K562 (cell line): ENCODE results near the gene ZNF319.

Experiments
- CBX5 ChIP-seq: IDR thresholded peaks from 2 replicates; pipeline ENCODE4 v1.6.1; 2014; ENCODE audit warnings: low read depth, borderline replicate concordance
- CTCF ChIP-seq, 3 experiments: IDR thresholded peaks in 2 of 3; conservative IDR thresholded peaks in 1 of 3; 2 replicates each; pipeline ENCODE4 v1.5.1; 2011 to 2012; ENCODE audit warnings: low read length in 3 of 3, mild to moderate bottlenecking in 3 of 3, control low read depth in 2 of 3, improper control_type of control experiment in 1 of 3, inconsistent platforms in 1 of 3, low read depth in 1 of 3, mixed read lengths in 1 of 3, moderate library complexity in 1 of 3; ENCODE audit not compliant: insufficient read depth in 2 of 3
- EZH2 ChIP-seq: IDR thresholded peaks from 2 replicates; pipeline ENCODE4 v1.6.1; 2012; ENCODE audit warnings: low read depth, mild to moderate bottlenecking, inconsistent platforms, low read length, borderline replicate concordance
- FOXM1 ChIP-seq, 2 experiments: fragments of 450-650 bp in 1 of 2; sonication (generic) in 1 of 2; formaldehyde crosslinking in 1 of 2; IDR thresholded peaks; 2 replicates each; pipeline versions ENCODE4 v1.6.1 to v1.9.0; 2017 to 2022; ENCODE audit warnings: low read depth in 2 of 2, mild to moderate bottlenecking in 2 of 2, missing genetic modification reagents in 1 of 2, moderate library complexity in 1 of 2
- FOXO4 ChIP-seq: fragments of 450-650 bp; formaldehyde crosslinking; IDR thresholded peaks from 2 replicates; pipeline ENCODE4 v1.4.0; 2020; ENCODE audit warnings: mild to moderate bottlenecking, moderate library complexity
- HNRNPUL1 ChIP-seq: fragments of 200-400 bp; formaldehyde crosslinking; IDR thresholded peaks from 2 replicates; pipeline ENCODE4 v1.6.1; 2017; ENCODE audit warnings: low read length
- JUNB ChIP-seq: fragments of 450-650 bp; formaldehyde crosslinking; conservative IDR thresholded peaks from 2 replicates; pipeline ENCODE4 v1.4.0; 2020; ENCODE audit warnings: mild to moderate bottlenecking
- MNT ChIP-seq, 2 experiments: fragments of 450-650 bp; conservative IDR thresholded peaks; 2 replicates each; pipeline ENCODE4 v1.6.1; 2017; ENCODE audit warnings: mild to moderate bottlenecking in 2 of 2, moderate library complexity in 2 of 2
- POLR2AphosphoS5 ChIP-seq: IDR thresholded peaks from 2 replicates; pipeline ENCODE4 v1.6.1; 2011; ENCODE audit warnings: mild to moderate bottlenecking, low read depth, low read length, moderate library complexity; ENCODE audit not compliant: control insufficient read depth, insufficient read depth
- PRDM10 ChIP-seq: fragments of 450-650 bp; IDR thresholded peaks from 2 replicates; pipeline ENCODE4 v1.6.1; 2018; ENCODE audit not compliant: partially characterized antibody
- RBM22 ChIP-seq: fragments of 200-400 bp; formaldehyde crosslinking; IDR thresholded peaks from 2 replicates; pipeline ENCODE4 v1.6.1; 2018; ENCODE audit warnings: low read length, low read depth; ENCODE audit not compliant: poor library complexity, severe bottlenecking
- THRAP3 ChIP-seq: fragments of 450-650 bp; IDR thresholded peaks from 2 replicates; pipeline ENCODE4 v1.6.1; 2016; ENCODE audit warnings: mild to moderate bottlenecking, inconsistent platforms, borderline replicate concordance
- ZKSCAN1 ChIP-seq: fragments of 150-350 bp; IDR thresholded peaks from 2 replicates; pipeline ENCODE4 v1.6.1; 2016; ENCODE audit warnings: low read depth, low read length
- ZNF639 ChIP-seq, 2 experiments: fragments of 200-800 bp in 1 of 2; sonication (Bioruptor generic) in 1 of 2; sonication (generic) in 1 of 2; formaldehyde crosslinking in 1 of 2; IDR thresholded peaks in 1 of 2; conservative IDR thresholded peaks in 1 of 2; 2 replicates each; pipeline versions ENCODE4 v1.5.0 to v1.6.1; 2016 to 2020; ENCODE audit warnings: missing compliant biosample characterization in 1 of 2, missing genetic modification characterization in 1 of 2, missing genetic modification reagents in 1 of 2

- TF ChIP-seq CTCF (IDR thresholded peaks at IDR 0.05 in 2 of 3, conservative IDR thresholded peaks at IDR 0.05 in 1 of 3; ENCODE audit: insufficient read depth in 2 of 3, low read depth in 1 of 3, low read length in 3 of 3) = no peak
- TF ChIP-seq EZH2 = no peak
- TF ChIP-seq THRAP3 = no peak
- no peak for TF ChIP-seq FOXO4 (CRISPR knock-in tag)
- TF ChIP-seq JUNB (CRISPR knock-in tag) = no peak
- no peak for TF ChIP-seq PRDM10
- no peak for TF ChIP-seq CBX5
- TF ChIP-seq MNT (conservative IDR thresholded peaks at IDR 0.05) = no peak
- no peak for TF ChIP-seq POLR2AphosphoS5
- no peak for TF ChIP-seq FOXM1 (IDR thresholded peaks at IDR 0.05; ENCODE audit: low read depth)
- no peak for TF ChIP-seq FOXM1 (CRISPR knock-in tag; IDR thresholded peaks at IDR 0.05; ENCODE audit: low read depth)
- no peak for TF ChIP-seq ZNF639 (CRISPR knock-in tag; conservative IDR thresholded peaks at IDR 0.05 in 1 of 2, IDR thresholded peaks at IDR 0.05 in 1 of 2)
- TF ChIP-seq HNRNPUL1 = no peak
- no peak for TF ChIP-seq RBM22
- TF ChIP-seq ZKSCAN1 = no peak
Measured at GRCh38 chr16:58009856-58010416, 9.5 kb upstream of the ZNF319 start.
